Measurements from ENCODE around the gene UGCG. TPM values are rescaled to one million over a fixed set of nuclear protein-coding genes. Genes with fewer than 3 reads are reported as not detected.
A peak's percentile ranks its signal among the peaks of the same experiment; 100 is the strongest.
"Not testable (repeated sequence)": the region's sequence is repeated elsewhere in the genome, so short reads cannot be mapped to it uniquely, and the experiment has no call there.

The UGCG gene
- total and polyA plus RNA-seq, 9 donors: 19.6 to 33.3 (median 25.8) TPM

DNA sequence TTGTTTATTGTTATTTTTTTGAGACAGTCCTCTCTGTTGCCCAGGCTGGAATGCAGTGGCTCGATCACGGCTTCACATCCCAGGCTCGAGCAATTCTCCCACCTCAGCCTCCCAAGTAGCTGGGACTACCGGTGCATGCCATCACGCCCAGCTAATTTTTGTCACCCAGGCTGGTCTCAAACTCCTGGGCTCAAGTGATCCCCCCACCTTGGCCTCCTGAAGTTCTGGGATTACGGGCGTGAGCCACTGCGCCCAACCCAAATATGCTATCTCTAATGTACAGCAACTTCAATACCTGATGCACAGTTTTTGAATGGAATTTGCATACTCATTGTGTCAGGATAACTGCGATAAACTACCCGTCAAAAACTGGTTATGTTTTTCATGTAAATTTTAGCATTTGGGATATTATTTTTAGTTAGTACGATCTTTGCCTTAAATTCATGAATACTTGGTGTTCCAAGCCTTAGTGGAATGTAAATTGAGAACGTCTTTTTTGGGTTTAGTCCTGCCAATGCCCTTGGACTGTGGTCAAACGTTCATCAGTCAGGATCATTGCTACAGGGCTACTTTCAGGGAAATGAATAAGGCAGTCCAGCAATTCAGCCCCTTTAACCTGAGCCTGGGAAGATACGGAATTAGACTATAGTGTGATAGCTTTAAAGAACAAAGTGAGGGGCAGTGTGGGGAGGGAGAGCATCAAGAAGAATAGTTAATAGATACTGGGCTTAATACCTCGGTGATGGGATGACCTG lies 4.4 kb downstream of the UGCG start:
- Histone ChIP-seq H3K27ac (ENCODE audit: low read length) (no peak overlapping the region), H3K27me3 (ENCODE audit: control insufficient read depth, insufficient read depth, low read length) (no peaks in the 10 kb centered on the region), H3K36me3 (ENCODE audit: control insufficient read depth, insufficient read depth, low read length) (peaks cover 3% of the 10 kb centered on the region), H3K4me1 (ENCODE audit: control insufficient read depth, insufficient read depth, low read length) (peaks cover 8% of the 10 kb centered on the region), H3K9me3 (replicated peaks; ENCODE audit: control insufficient read depth, low read depth, low read length) (no peaks in the 10 kb centered on the region), H3K4me3 (ENCODE audit: low read length) (no peak overlapping the region)
- 68% methylated on average over 13 of the region's 15 CpGs for WGBS (ENCODE audit: insufficient coverage)
- DNase-seq: peak; percentile 31

DNA sequence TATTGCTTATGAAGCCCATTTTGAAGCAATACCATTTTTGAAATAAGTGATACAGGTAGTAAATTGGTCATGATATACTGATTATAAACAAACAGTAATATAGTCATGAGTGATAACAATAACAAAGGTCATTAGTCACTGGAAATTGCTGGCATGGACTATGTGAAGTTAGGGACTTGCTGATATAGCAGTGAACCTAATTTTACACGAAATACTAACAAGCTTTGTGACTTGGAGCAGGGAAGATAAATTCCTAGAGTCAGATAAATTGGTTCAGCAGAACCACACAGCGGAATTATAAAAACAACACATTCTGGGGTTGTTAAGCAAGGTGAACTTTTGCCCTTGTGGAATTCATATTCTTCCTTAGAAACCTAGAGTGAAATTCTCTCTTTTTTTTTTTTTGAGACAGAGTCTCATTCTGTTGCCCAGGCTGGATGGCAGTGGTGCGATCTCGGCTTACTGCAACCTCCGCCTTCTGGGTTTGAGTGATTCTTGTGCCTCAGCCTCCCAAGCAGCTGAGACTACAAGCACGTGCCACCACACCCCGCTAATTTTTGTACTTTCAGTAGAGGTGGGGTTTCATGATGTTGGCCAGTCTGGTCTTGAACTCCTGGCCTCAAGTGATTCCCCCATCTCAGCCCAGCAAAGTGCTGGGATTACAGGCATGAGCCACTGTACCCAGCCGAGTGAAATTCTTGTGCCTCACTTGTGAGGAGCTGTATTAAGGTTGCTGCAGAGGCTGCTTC lies 6.0 kb downstream of the UGCG start:
- no peak overlapping the region for H3K27ac ChIP-seq (ENCODE audit: low read length)
- peaks cover 8% of the 10 kb centered on the region for H3K4me1 ChIP-seq (ENCODE audit: control insufficient read depth, insufficient read depth, low read length)
- peaks cover 3% of the 10 kb centered on the region for H3K36me3 ChIP-seq (ENCODE audit: control insufficient read depth, insufficient read depth, low read length)
- H3K27me3 ChIP-seq (ENCODE audit: control insufficient read depth, insufficient read depth, low read length): no peaks in the 10 kb centered on the region
- no peaks in the 10 kb centered on the region for H3K9me3 ChIP-seq (replicated peaks; ENCODE audit: control insufficient read depth, low read depth, low read length)
- DNase-seq: no peak
- WGBS (ENCODE audit: insufficient coverage): no CpG with 5 or more reads among the region's 8 CpGs
- no peak overlapping the region for H3K4me3 ChIP-seq (ENCODE audit: low read length)

DNA sequence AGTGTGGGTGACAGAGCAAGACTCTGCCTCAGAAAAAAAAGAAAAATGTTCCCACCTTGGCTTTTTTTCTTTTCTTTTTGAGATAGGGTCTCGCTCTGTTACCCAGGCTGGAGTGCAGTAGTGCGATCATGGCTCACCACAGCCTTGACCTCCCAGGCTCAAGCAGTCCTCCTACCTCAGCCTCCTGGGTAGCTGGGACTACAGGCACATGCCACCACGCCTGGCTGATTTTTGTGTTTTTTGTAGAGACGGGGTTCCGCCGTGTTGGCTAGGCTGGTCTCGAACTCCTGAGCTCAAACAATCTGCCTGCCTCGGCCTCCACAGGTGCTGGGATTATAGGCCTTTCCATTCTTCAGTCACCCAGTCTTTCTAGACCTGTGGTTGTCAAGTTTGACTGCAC lies 6.9 kb downstream of the UGCG start:
- H3K4me3 ChIP-seq (ENCODE audit: low read length); H3K27ac ChIP-seq (ENCODE audit: low read length); H3K9me3 ChIP-seq (replicated peaks; ENCODE audit: control insufficient read depth, low read depth, low read length); H3K4me1 ChIP-seq (ENCODE audit: control insufficient read depth, insufficient read depth, low read length); H3K36me3 ChIP-seq (ENCODE audit: control insufficient read depth, insufficient read depth, low read length); H3K27me3 ChIP-seq (ENCODE audit: control insufficient read depth, insufficient read depth, low read length); DNase-seq: not testable (repeated sequence)
- WGBS (ENCODE audit: insufficient coverage): 94% methylated on average over 7 of the region's 8 CpGs

DNA sequence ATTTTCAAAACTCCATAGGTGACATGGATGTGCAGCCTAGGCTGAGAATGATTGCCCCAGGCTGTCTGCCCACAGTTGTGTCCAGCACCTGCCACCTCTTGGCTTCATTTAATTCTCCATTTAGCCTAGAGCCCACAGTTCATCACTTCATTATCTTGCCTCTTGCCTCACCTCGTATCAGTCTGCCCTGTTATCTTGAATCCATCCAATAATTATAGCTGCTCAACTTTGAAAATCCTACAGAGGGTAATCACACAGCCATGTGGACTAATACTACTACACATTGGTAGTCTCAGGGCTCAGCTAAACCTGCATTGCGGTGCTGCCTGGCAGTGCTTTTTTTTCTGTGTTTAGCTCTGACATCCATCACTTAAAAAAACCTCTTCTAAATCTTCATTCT lies 7.4 kb downstream of the UGCG start:
- no peak overlapping the region for H3K27ac ChIP-seq (ENCODE audit: low read length)
- H3K9me3 ChIP-seq (replicated peaks; ENCODE audit: control insufficient read depth, low read depth, low read length): no peaks in the 10 kb centered on the region
- 69% methylated on average over 2 of the region's 2 CpGs for WGBS (ENCODE audit: insufficient coverage)
- no peak overlapping the region for H3K4me3 ChIP-seq (ENCODE audit: low read length)
- no peak for DNase-seq
- H3K27me3 ChIP-seq (ENCODE audit: control insufficient read depth, insufficient read depth, low read length): no peaks in the 10 kb centered on the region
- peaks cover 14% of the 10 kb centered on the region for H3K4me1 ChIP-seq (ENCODE audit: control insufficient read depth, insufficient read depth, low read length)
- H3K36me3 ChIP-seq (ENCODE audit: control insufficient read depth, insufficient read depth, low read length): peaks cover 3% of the 10 kb centered on the region

DNA sequence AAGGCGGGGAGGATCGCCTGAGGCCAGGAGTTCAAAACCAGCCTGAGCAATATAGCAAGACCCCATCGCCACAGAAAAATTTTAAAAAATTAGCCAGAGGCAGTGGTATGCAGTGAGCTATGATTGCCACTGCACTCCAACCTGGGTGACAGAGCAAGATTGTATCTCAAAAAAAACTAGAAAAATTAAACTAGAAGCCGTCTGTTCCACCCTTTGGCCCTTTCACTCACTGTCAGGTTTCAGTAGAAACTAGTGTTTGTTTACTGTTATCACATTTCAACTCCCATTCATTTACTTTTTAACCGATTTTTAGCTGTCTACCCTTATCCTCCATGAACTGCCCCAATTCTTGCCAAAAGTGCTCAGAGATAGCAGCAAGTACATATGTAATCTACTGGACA lies 8.3 kb downstream of the UGCG start:
- 100% methylated on average over 4 of the region's 5 CpGs for WGBS (ENCODE audit: insufficient coverage)
- H3K27ac ChIP-seq (ENCODE audit: low read length): no peak overlapping the region

DNA sequence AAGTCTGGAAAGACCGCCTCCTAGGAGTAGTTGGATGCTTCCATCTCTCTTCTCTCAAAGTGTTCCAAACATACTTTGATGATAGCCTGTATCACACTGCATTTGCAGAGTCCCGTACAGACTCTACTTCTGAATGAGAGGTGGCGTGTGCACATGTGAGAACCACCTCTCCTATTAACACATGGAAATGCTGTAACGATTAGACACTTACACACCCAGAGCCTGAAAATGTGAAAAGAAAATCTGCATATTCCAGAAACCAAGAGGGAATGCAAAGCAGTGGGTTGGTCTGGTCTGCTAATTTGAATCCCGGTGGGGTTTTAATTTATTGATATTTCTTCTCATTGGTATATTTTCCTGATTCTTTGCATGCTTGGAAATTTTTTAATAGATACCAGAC lies 10.5 kb downstream of the UGCG start:
- H3K4me1 ChIP-seq (ENCODE audit: control insufficient read depth, insufficient read depth, low read length): peaks cover 6% of the 10 kb centered on the region

More for the DNA sequence above, 8.3 kb downstream of the UGCG start:
- H3K4me1 ChIP-seq (ENCODE audit: control insufficient read depth, insufficient read depth, low read length): peaks cover 14% of the 10 kb centered on the region
- no peaks in the 10 kb centered on the region for H3K9me3 ChIP-seq (replicated peaks; ENCODE audit: control insufficient read depth, low read depth, low read length)
- H3K36me3 ChIP-seq (ENCODE audit: control insufficient read depth, insufficient read depth, low read length): peaks cover 3% of the 10 kb centered on the region
- DNase-seq: no peak
- H3K27me3 ChIP-seq (ENCODE audit: control insufficient read depth, insufficient read depth, low read length): no peaks in the 10 kb centered on the region
- H3K4me3 ChIP-seq (ENCODE audit: low read length): no peak overlapping the region

DNA sequence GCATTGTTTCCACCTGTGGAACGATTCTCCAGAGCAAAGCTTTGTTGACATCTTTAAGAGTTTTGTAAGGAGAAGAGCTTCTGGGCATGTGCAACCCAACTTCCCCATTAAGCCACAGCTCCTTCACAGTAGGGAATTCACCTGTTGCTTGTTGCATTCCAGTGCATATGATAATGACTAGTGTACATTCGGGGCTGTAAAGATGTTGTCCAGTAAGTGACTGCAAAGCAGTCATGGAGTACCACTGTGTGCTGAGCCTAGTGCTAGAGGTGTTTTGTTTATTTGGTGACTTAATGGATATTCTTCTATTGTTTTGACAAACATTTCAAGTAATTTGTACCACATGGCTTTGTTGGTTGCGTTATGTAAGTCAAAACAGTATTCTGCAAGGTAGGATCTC lies 12.8 kb downstream of the UGCG start:
- H3K27me3 ChIP-seq (ENCODE audit: control insufficient read depth, insufficient read depth, low read length): no peaks in the 10 kb centered on the region
- no peaks in the 10 kb centered on the region for H3K36me3 ChIP-seq (ENCODE audit: control insufficient read depth, insufficient read depth, low read length)
- H3K9me3 ChIP-seq (replicated peaks; ENCODE audit: control insufficient read depth, low read depth, low read length): no peaks in the 10 kb centered on the region
- no peak for DNase-seq
- no peak overlapping the region for H3K4me3 ChIP-seq (ENCODE audit: low read length)
- 50% methylated on average over 1 of the region's 3 CpGs for WGBS (ENCODE audit: insufficient coverage)
- H3K4me1 ChIP-seq (ENCODE audit: control insufficient read depth, insufficient read depth, low read length): peaks cover 6% of the 10 kb centered on the region
- H3K27ac ChIP-seq (ENCODE audit: low read length): no peak overlapping the region

More for the DNA sequence above, 10.5 kb downstream of the UGCG start:
- no peak for DNase-seq
- H3K27ac ChIP-seq (ENCODE audit: low read length): no peak overlapping the region
- no peak overlapping the region for H3K4me3 ChIP-seq (ENCODE audit: low read length)
- H3K36me3 ChIP-seq (ENCODE audit: control insufficient read depth, insufficient read depth, low read length): peaks cover 3% of the 10 kb centered on the region
- WGBS (ENCODE audit: insufficient coverage): 100% methylated on average over 1 of the region's 5 CpGs
- H3K27me3 ChIP-seq (ENCODE audit: control insufficient read depth, insufficient read depth, low read length): no peaks in the 10 kb centered on the region
- no peaks in the 10 kb centered on the region for H3K9me3 ChIP-seq (replicated peaks; ENCODE audit: control insufficient read depth, low read depth, low read length)

DNA sequence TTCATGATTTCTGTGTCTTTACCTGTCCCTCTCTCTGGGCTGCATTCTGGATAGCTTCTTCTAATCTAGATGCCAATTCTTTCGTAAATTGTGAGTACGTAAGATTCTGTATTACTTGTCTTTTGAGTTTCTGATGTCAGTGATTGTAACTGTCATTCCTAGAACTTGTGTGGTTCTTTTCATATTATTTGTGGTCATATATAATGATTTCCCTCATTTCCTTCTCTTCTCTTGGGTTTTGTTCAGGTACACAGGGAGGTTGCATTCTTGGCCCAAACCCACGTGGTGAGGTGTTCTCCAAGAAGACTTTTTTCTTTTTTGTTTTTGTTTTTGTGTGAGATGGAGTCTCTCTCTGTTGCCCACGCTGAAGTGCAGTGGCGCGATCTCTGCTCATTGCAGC lies 13.8 kb downstream of the UGCG start:
- peaks cover 6% of the 10 kb centered on the region for H3K4me1 ChIP-seq (ENCODE audit: control insufficient read depth, insufficient read depth, low read length)
- DNase-seq: no peak
- WGBS (ENCODE audit: insufficient coverage): 86% methylated on average over 3 of the region's 6 CpGs

DNA sequence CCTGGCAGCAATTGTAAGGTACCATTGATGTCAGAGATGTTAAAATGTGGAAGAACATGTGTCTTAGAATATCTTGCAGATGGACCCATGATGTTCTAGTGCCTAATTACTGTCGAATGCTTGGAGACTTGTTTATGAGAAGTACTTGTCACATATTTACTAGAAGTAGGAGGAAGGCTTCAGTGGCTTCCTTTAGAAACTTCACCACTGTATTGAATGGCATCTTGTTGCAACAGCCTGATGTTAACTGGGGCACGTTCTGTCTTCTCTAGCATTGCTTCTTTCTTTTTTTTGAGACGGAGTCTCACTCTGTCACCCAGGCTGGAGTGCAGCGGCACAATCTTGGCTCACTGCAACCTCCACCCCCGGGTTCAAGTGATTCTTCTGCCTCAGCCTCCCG lies 16.5 kb downstream of the UGCG start:
- no peak for DNase-seq
- 89% methylated on average over 3 of the region's 6 CpGs for WGBS (ENCODE audit: insufficient coverage)
- Histone ChIP-seq H3K36me3 (ENCODE audit: control insufficient read depth, insufficient read depth, low read length) (peaks cover 5% of the 10 kb centered on the region), H3K4me3 (ENCODE audit: low read length) (no peak overlapping the region), H3K4me1 (ENCODE audit: control insufficient read depth, insufficient read depth, low read length) (peaks cover 6% of the 10 kb centered on the region), H3K9me3 (replicated peaks; ENCODE audit: control insufficient read depth, low read depth, low read length) (no peaks in the 10 kb centered on the region), H3K27ac (ENCODE audit: low read length) (no peak overlapping the region), H3K27me3 (ENCODE audit: control insufficient read depth, insufficient read depth, low read length) (no peaks in the 10 kb centered on the region)

More for the DNA sequence above, 13.8 kb downstream of the UGCG start:
- Histone ChIP-seq H3K27ac (ENCODE audit: low read length) (no peak overlapping the region), H3K36me3 (ENCODE audit: control insufficient read depth, insufficient read depth, low read length) (no peaks in the 10 kb centered on the region), H3K27me3 (ENCODE audit: control insufficient read depth, insufficient read depth, low read length) (no peaks in the 10 kb centered on the region), H3K4me3 (ENCODE audit: low read length) (no peak overlapping the region), H3K9me3 (replicated peaks; ENCODE audit: control insufficient read depth, low read depth, low read length) (no peaks in the 10 kb centered on the region)

DNA sequence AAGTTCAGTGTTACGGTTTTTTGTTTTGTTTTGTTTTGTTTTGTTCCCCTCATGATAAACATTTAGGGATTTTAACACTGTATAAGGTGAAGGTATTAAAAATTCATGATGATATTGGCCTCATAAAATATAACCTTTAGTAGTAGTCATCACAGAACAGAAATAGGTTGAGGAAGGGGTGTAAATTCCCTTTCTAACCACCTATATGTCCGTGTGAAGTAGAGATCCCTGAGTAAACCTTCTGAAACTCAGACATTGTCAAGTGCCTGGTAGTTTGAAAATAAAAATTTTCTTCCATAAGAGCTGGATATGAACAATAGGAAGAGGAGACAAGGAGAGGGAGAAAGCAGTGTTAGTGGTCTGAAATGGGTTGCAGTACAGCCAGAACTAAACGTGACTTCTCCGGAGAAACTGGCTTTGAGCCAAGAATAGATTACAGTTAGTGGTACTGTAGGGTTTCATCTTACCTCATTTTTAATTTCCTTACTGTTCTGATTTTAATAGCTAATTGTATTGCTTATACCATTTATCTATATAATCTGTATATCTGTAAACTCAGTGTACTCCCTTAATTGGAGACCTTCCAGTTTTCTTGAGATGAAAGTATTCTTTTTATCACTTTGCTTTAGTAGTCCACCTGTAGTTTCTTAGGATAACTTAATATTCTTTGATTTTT lies 18.3 kb downstream of the UGCG start:
- DNase-seq: peak; percentile 48
- no peaks in the 10 kb centered on the region for H3K4me1 ChIP-seq (ENCODE audit: control insufficient read depth, insufficient read depth, low read length)
- H3K27ac ChIP-seq (ENCODE audit: low read length): no peak overlapping the region
- no peaks in the 10 kb centered on the region for H3K27me3 ChIP-seq (ENCODE audit: control insufficient read depth, insufficient read depth, low read length)
- no CpG with 5 or more reads among the region's 4 CpGs for WGBS (ENCODE audit: insufficient coverage)
- no peaks in the 10 kb centered on the region for H3K9me3 ChIP-seq (replicated peaks; ENCODE audit: control insufficient read depth, low read depth, low read length)
- H3K36me3 ChIP-seq (ENCODE audit: control insufficient read depth, insufficient read depth, low read length): peaks cover 5% of the 10 kb centered on the region
- no peak overlapping the region for H3K4me3 ChIP-seq (ENCODE audit: low read length)

All from muscle of leg (tissue), 11 donors.